Adrenal gland (tissue), 12 donors: Measurements from ENCODE around the gene HLCS. TPM values are rescaled to one million over a fixed set of nuclear protein-coding genes. Genes with fewer than 3 reads are reported as not detected.

Experiments used
- DNase-seq, 7 donors: peaks; one replicate each; pipeline ENCODE4 v3.0.0-alpha.2; 2019 to 2020
- H3K27ac ChIP-seq, 5 donors: fragments of 200-600 bp; sonication (generic) in 4 of 5; 1 replicate in 3 of 5; 2 replicates in 2 of 5; pipeline versions ENCODE4 v1.5.1 to v1.8.0; 2016 to 2020; ENCODE audit warnings: mild to moderate bottlenecking in 1 of 5
- H3K27me3 ChIP-seq: fragments of 200-600 bp; 2 replicates; pipeline ENCODE4 v1.8.0; 2021
- H3K36me3 ChIP-seq, 2 donors: fragments of 200-600 bp; replicated peaks in 1 of 2; 1 replicate in 1 of 2; 2 replicates in 1 of 2; pipeline versions ENCODE4 v1.5.1 to v1.8.0; 2018 to 2022
- H3K4me1 ChIP-seq, 2 donors: fragments of 200-600 bp; replicated peaks in 1 of 2; 1 replicate in 1 of 2; 2 replicates in 1 of 2; pipeline versions ENCODE4 v1.5.1 to v1.8.0; 2018 to 2021
- H3K4me3 ChIP-seq, 4 donors: fragments of 200-600 bp; sonication (generic) in 3 of 4; one replicate each; pipeline ENCODE4 v1.5.1; 2016 to 2018
- H3K9me3 ChIP-seq, 3 donors: fragments of 200-600 bp; sonication (generic) in 1 of 3; replicated peaks in 1 of 3; 1 replicate in 2 of 3; 2 replicates in 1 of 3; pipeline versions ENCODE4 v1.5.1 to v1.8.0; 2016 to 2021
- POLR2A ChIP-seq, 2 donors: fragments of 450-650 bp; IDR thresholded peaks; one replicate each; pipeline ENCODE4 v1.6.1; 2017; ENCODE audit warnings: antibody characterized with exemption in 2 of 2, mild to moderate bottlenecking in 2 of 2, moderate library complexity in 1 of 2
- WGBS, 4 donors: extraction: QIAGEN DNeasy Blood & Tissue Kit in 2 of 4; methylation state at CpG; one replicate each; pipeline versions ENCODE4 v1.1.5 to v1.1.7; 2013 to 2017; 5-methylcytosine and 5-hydroxymethylcytosine counted together
- intact Hi-C, 2 donors: fragments of 100-400 bp; cut with DNase I; formaldehyde crosslinking; loops; one replicate each; pipeline versions ENCODE4 v1.14.1 to v1.15.0; 2022 to 2023
- polyA plus RNA-seq, 3 donors: library from polyadenylated mRNA; stranded (reverse); fragments of 200-250 nt in 2 of 3; fragments of 350-450 nt in 1 of 3; fragmentation: Illumina TruSeq in 1 of 3; extraction: RNeasy Lipid Tissue Mini Kit (QIAGEN cat#74804) in 1 of 3; gene quantifications; one replicate each; pipeline ENCODE4 v1.2.3, GENCODE V29; 2013 to 2014
- total RNA-seq, 9 donors: library from RNA; depleted of rRNA in 4 of 9; stranded (reverse); fragments of >200 nt in 4 of 9; fragments of 120-200 nt in 1 of 9; fragmentation: NEBNext Ultra II Directional in 1 of 9; extraction: Animal tissue kit (Norgen Biotek cat#: 25700) in 1 of 9; gene quantifications; one replicate each; pipeline versions ENCODE4 v1.1.0 to v1.2.4, GENCODE V29; 2013 to 2023
- TF ChIP-seq, protein P1 (sequence below), 6 experiments: fragments of 450-650 bp in 4 of 6; fragments of 200-600 bp in 2 of 6; sonication (generic) in 1 of 6; IDR thresholded peaks; 1 replicate in 5 of 6; 2 replicates in 1 of 6; pipeline versions ENCODE4 v1.5.1 to v1.8.0; 2016 to 2021; ENCODE audit warnings: antibody characterized with exemption in 6 of 6, mild to moderate bottlenecking in 2 of 6, moderate library complexity in 1 of 6
- donor health status: healthy with polysubstance abuse.
- donor health status: Bipolar disorder and iron deficiency.
- donor health status: DM: yes; HTN: yes; CAD: no.
- donor health status: DM: no; HTN: no; CAD: no.
- donor health status: DM: no; HTN: no; CAD: no.
- donor health status: DM: yes; HTN: yes; CAD: no.

The HLCS gene
- total and polyA plus RNA-seq, 12 donors: 4.4 to 34.4 (median 19.8) TPM

DNA sequence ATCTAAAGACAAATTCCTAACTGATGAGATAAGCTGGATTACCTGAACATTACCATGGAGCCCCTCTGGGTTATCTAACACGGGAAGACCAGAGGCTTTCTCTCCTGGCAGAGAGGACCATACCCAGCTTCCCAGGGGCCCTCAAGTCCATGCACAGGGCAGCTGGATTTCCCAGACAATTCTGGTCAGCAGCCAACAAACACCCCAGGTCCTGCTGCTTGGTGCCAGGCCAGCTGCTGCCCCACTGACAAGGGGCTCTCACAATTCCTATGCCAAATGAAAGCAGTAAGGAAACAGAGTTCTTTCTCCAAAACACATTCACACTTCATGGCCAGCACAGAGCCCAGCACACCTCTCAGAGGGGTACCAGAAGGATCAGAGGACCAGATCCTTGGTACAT is 114.2 kb downstream of the HLCS start:
- WGBS, 4 donors: 75 to 91% (median 89%) methylated on average over 1 of the region's 1 CpG
- H3K36me3 ChIP-seq: no peaks in the 10 kb centered on the region
- TF ChIP-seq, protein P1, sequence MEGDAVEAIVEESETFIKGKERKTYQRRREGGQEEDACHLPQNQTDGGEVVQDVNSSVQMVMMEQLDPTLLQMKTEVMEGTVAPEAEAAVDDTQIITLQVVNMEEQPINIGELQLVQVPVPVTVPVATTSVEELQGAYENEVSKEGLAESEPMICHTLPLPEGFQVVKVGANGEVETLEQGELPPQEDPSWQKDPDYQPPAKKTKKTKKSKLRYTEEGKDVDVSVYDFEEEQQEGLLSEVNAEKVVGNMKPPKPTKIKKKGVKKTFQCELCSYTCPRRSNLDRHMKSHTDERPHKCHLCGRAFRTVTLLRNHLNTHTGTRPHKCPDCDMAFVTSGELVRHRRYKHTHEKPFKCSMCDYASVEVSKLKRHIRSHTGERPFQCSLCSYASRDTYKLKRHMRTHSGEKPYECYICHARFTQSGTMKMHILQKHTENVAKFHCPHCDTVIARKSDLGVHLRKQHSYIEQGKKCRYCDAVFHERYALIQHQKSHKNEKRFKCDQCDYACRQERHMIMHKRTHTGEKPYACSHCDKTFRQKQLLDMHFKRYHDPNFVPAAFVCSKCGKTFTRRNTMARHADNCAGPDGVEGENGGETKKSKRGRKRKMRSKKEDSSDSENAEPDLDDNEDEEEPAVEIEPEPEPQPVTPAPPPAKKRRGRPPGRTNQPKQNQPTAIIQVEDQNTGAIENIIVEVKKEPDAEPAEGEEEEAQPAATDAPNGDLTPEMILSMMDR (IDR thresholded peaks at IDR 0.05): no peak
- no peak for TF ChIP-seq POLR2A (IDR thresholded peaks at IDR 0.05)
- H3K27ac ChIP-seq: no peak overlapping the region
- DNase-seq: no peak
- intact Hi-C loops: no loop called here
- H3K27me3 ChIP-seq: no peaks in the 10 kb centered on the region
- no peak overlapping the region for H3K4me3 ChIP-seq
- H3K4me1 ChIP-seq: peaks cover 0 to 19% of the 10 kb centered on the region in 2 donors
- no peaks in the 10 kb centered on the region for H3K9me3 ChIP-seq

DNA sequence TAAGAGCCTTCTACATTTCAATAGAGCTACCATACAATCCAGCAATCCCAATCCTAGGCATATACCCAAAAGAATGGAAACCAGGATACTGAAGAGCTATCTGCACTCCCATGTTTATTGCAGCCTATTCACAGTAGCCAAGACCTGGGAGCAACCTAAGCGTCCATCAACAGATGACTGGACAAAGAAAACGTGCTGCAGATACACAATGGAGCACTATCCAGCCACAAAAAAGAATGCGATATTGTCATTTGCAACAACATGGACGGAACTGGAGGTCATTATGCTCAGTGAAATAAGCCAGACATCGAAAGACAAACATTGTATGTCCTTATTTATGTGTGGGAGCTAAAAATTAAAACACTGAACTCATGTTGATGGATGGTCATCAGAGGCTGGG is 115.3 kb downstream of the HLCS start:
- Histone ChIP-seq H3K27ac (no peak overlapping the region), H3K27me3 (no peaks in the 10 kb centered on the region), H3K9me3 (no peaks in the 10 kb centered on the region), H3K4me1 (peaks cover 0 to 25% of the 10 kb centered on the region in 2 donors), H3K4me3 (no peak overlapping the region), H3K36me3 (no peaks in the 10 kb centered on the region)
- 89 to 96% (median 94%) methylated on average over 5 of the region's 5 CpGs for WGBS, 4 donors
- intact Hi-C loops: no loop called here
- no peak for DNase-seq
- TF ChIP-seq, protein P1 (IDR thresholded peaks at IDR 0.05): no peak
- TF ChIP-seq POLR2A (IDR thresholded peaks at IDR 0.05): no peak

DNA sequence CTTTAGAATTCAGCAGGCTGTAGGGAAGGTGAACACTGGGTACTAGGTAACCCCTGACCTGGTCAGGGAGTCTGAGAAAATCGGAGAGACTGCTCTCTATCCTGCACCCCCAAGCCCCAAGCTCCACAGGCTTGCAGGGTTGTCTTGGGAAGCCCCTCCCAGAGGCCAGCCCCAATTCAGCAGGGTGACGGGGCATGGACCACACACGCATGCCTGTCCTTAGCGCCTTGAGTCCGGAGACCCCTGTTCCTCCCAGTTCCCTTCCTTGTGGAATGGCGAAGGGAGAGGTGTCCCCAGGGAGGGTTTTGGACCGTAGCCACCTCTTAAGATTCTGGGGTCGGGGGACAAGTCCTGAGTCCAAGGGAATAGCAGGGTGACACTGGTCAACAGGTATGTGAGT is 116.1 kb downstream of the HLCS start:
- no peak overlapping the region for H3K27ac ChIP-seq

DNA sequence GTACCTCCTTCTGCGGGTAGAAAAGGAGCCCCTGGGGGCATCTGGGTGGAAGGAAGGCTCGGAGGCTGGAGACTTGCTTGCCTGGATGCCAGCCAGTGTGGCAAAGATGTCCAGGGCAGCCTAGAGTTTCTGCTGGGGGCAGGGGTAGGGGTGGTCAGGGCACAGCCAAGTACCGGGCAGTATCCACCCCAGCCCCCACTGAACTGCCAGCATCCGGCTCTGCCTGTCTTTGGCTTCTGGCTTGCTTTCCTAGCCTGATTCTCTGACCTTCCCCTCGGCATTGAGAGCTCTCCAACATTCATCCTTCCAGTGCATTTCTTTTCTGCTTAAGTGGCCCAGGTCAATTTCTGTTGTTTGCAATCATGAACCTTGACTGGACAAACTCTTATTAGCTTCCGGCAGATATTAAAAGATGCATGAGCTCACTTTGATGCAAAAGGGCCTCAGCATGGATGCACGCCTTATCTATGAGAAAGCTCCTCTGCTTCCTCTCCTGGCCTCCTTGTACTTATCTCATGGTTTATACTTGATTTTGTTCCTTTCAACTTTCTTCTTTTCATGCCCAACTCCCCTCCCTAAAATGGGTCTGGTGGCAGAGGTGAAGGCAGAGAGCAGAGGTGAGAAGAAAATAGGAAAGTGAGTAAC is 116.9 kb downstream of the HLCS start:
- peak overlapping the region in 1 of 5 donors; percentile 17 for H3K27ac ChIP-seq
- intact Hi-C loops: no loop called here
- peaks cover 0 to 23% of the 10 kb centered on the region in 2 donors for H3K4me1 ChIP-seq
- DNase-seq: peak in 2 of 7 donors; percentile 27 to 28
- no peak overlapping the region for H3K4me3 ChIP-seq
- no peaks in the 10 kb centered on the region for H3K36me3 ChIP-seq
- no peaks in the 10 kb centered on the region for H3K9me3 ChIP-seq
- H3K27me3 ChIP-seq: no peaks in the 10 kb centered on the region
- WGBS, 4 donors: 47 to 76% (median 55%) methylated on average over 7 of the region's 7 CpGs
- TF ChIP-seq, protein P1 (IDR thresholded peaks at IDR 0.05): no peak
- no peak for TF ChIP-seq POLR2A (IDR thresholded peaks at IDR 0.05)

More for the DNA sequence above, 116.1 kb downstream of the HLCS start:
- intact Hi-C loops: no loop called here
- no peak for DNase-seq
- H3K4me3 ChIP-seq: no peak overlapping the region
- peaks cover 0 to 25% of the 10 kb centered on the region in 2 donors for H3K4me1 ChIP-seq
- no peak for TF ChIP-seq POLR2A (IDR thresholded peaks at IDR 0.05)
- TF ChIP-seq, protein P1 (IDR thresholded peaks at IDR 0.05): no peak
- H3K9me3 ChIP-seq: no peaks in the 10 kb centered on the region
- 88 to 98% (median 92%) methylated on average over 4 to 8 of the region's 8 CpGs for WGBS, 4 donors
- H3K36me3 ChIP-seq: no peaks in the 10 kb centered on the region
- H3K27me3 ChIP-seq: no peaks in the 10 kb centered on the region
